ENCODE measurements around the gene ACBD4.

DNA sequence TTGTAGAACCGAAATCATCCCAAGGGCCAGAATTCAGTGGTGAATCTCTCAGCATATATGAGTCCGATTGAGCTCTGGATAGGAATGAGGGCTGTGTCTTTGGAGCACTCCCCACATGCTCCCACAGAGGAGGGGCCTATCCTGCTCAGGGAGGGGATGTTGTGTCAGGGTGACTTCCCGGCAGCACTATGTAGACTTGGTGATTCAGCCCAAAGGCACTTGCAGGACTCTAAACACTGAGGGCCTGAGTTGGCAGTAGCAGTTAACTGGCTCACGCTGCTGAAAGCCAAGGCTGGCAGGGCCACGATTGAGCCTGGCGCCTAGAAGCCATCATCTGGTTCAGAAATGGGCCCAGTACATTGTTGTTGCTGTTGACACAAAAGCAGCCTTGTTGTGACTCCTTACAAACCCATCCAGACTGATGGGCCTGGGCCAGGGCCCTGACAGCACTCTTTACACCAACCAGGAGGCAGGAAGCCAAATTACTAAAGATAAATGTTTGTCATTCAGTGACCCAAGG lies 42.5 kb upstream of the ACBD4 start:
- TF ChIP-seq POLR2AphosphoS5 (IDR thresholded peaks at IDR 0.05) (peak; percentile 96), EP300 (IDR thresholded peaks at IDR 0.05) (no peak)

Data from gastroesophageal sphincter (tissue), 2 donors.